Muscle layer of colon (tissue), 2 donors: ENCODE data around the gene CD83.

ENCODE experiments used
- H3K27ac ChIP-seq: one replicate; pipeline ENCODE4 v1.7.0; 2013; ENCODE audit warnings: low read depth, mild to moderate bottlenecking, low read length, moderate library complexity
- H3K27me3 ChIP-seq, 2 donors: one replicate each; pipeline ENCODE4 v1.7.0; 2013; ENCODE audit warnings: low read length in 2 of 2, mild to moderate bottlenecking in 2 of 2; ENCODE audit not compliant: insufficient read depth in 2 of 2, control insufficient read depth in 1 of 2
- H3K36me3 ChIP-seq: one replicate; pipeline ENCODE4 v1.7.0; 2013; ENCODE audit warnings: mild to moderate bottlenecking, low read length; ENCODE audit not compliant: insufficient read depth
- H3K4me1 ChIP-seq: one replicate; pipeline ENCODE4 v1.7.0; 2013; ENCODE audit warnings: mild to moderate bottlenecking, low read length; ENCODE audit not compliant: insufficient read depth
- H3K4me3 ChIP-seq, 2 donors: one replicate each; pipeline ENCODE4 v1.7.0; 2013; ENCODE audit warnings: low read length in 2 of 2, low read depth in 1 of 2, mild to moderate bottlenecking in 1 of 2, moderate library complexity in 1 of 2
- H3K9ac ChIP-seq: one replicate; pipeline ENCODE4 v1.7.0; 2013; ENCODE audit warnings: low read length
- H3K9me3 ChIP-seq: one replicate; pipeline ENCODE4 v1.7.0; 2013; ENCODE audit warnings: mild to moderate bottlenecking, low read length
- donor health status: abdominal sarcoma.
- donor health status: Adenocarcinoma of cecum.

The CD83 gene

GRCh38 chr6:14081126-14081525, 36.4 kb upstream of the CD83 start:
- no peak overlapping the region for H3K4me3 ChIP-seq
- H3K27ac ChIP-seq = no peak overlapping the region
- H3K9me3 ChIP-seq = no peaks in the 10 kb centered on the region
- no peaks in the 10 kb centered on the region for H3K27me3 ChIP-seq
- no peaks in the 10 kb centered on the region for H3K4me1 ChIP-seq
- H3K9ac ChIP-seq = no peak overlapping the region
- H3K36me3 ChIP-seq = no peaks in the 10 kb centered on the region

GRCh38 chr6:14082771-14083170, 34.8 kb upstream of the CD83 start:
- Histone ChIP-seq H3K4me1 (no peaks in the 10 kb centered on the region), H3K27me3 (no peaks in the 10 kb centered on the region), H3K9ac (no peak overlapping the region), H3K27ac (no peak overlapping the region), H3K9me3 (no peaks in the 10 kb centered on the region), H3K4me3 (no peak overlapping the region), H3K36me3 (no peaks in the 10 kb centered on the region)

GRCh38 chr6:14083262-14083661, 34.3 kb upstream of the CD83 start:
- Histone ChIP-seq H3K4me3 (no peak overlapping the region), H3K36me3 (no peaks in the 10 kb centered on the region), H3K27ac (no peak overlapping the region), H3K27me3 (no peaks in the 10 kb centered on the region), H3K4me1 (no peaks in the 10 kb centered on the region), H3K9me3 (no peaks in the 10 kb centered on the region), H3K9ac (no peak overlapping the region)

GRCh38 chr6:14083751-14084150, 33.8 kb upstream of the CD83 start:
- H3K9ac ChIP-seq = no peak overlapping the region
- H3K36me3 ChIP-seq = no peaks in the 10 kb centered on the region
- no peaks in the 10 kb centered on the region for H3K9me3 ChIP-seq
- no peaks in the 10 kb centered on the region for H3K27me3 ChIP-seq
- H3K27ac ChIP-seq = no peak overlapping the region
- H3K4me1 ChIP-seq = no peaks in the 10 kb centered on the region
- no peak overlapping the region for H3K4me3 ChIP-seq

- H3K36me3 ChIP-seq = no peaks in the 10 kb centered on the region
- H3K9me3 ChIP-seq = no peaks in the 10 kb centered on the region
- H3K9ac ChIP-seq = no peak overlapping the region
Observed at GRCh38 chr6:14084388-14084787, 33.2 kb upstream of the CD83 start.

GRCh38 chr6:14085176-14085787, 32.3 kb upstream of the CD83 start:
- Histone ChIP-seq H3K36me3 (no peaks in the 10 kb centered on the region), H3K4me1 (no peaks in the 10 kb centered on the region), H3K27ac (no peak overlapping the region), H3K9me3 (no peaks in the 10 kb centered on the region), H3K9ac (no peak overlapping the region), H3K27me3 (no peaks in the 10 kb centered on the region), H3K4me3 (no peak overlapping the region)

More at GRCh38 chr6:14084388-14084787, 33.2 kb upstream of the CD83 start:
- Histone ChIP-seq H3K27me3 (no peaks in the 10 kb centered on the region), H3K27ac (no peak overlapping the region), H3K4me1 (no peaks in the 10 kb centered on the region), H3K4me3 (no peak overlapping the region)

- Histone ChIP-seq H3K36me3 (no peaks in the 10 kb centered on the region), H3K4me3 (no peak overlapping the region), H3K9me3 (no peaks in the 10 kb centered on the region), H3K4me1 (no peaks in the 10 kb centered on the region), H3K27ac (no peak overlapping the region), H3K9ac (no peak overlapping the region), H3K27me3 (no peaks in the 10 kb centered on the region)
Observed at GRCh38 chr6:14086701-14087100, 30.9 kb upstream of the CD83 start.

- H3K27me3 ChIP-seq = no peaks in the 10 kb centered on the region
- H3K9ac ChIP-seq = no peak overlapping the region
Observed at GRCh38 chr6:14088600-14089192, 28.9 kb upstream of the CD83 start.

GRCh38 chr6:14089224-14089623, 28.3 kb upstream of the CD83 start:
- H3K4me3 ChIP-seq = no peak overlapping the region
- no peak overlapping the region for H3K27ac ChIP-seq
- no peaks in the 10 kb centered on the region for H3K27me3 ChIP-seq
- no peaks in the 10 kb centered on the region for H3K4me1 ChIP-seq
- H3K36me3 ChIP-seq = no peaks in the 10 kb centered on the region
- no peak overlapping the region for H3K9ac ChIP-seq
- H3K9me3 ChIP-seq = no peaks in the 10 kb centered on the region

More at GRCh38 chr6:14088600-14089192, 28.9 kb upstream of the CD83 start:
- H3K4me3 ChIP-seq = no peak overlapping the region
- no peak overlapping the region for H3K27ac ChIP-seq
- no peaks in the 10 kb centered on the region for H3K36me3 ChIP-seq
- H3K4me1 ChIP-seq = no peaks in the 10 kb centered on the region
- no peaks in the 10 kb centered on the region for H3K9me3 ChIP-seq

GRCh38 chr6:14091339-14091978, 26.1 kb upstream of the CD83 start:
- Histone ChIP-seq H3K9ac (no peak overlapping the region), H3K27ac (no peak overlapping the region), H3K36me3 (no peaks in the 10 kb centered on the region), H3K4me3 (no peak overlapping the region), H3K9me3 (no peaks in the 10 kb centered on the region), H3K27me3 (no peaks in the 10 kb centered on the region), H3K4me1 (no peaks in the 10 kb centered on the region)

- Histone ChIP-seq H3K4me1 (no peaks in the 10 kb centered on the region), H3K27ac (no peak overlapping the region), H3K4me3 (no peak overlapping the region), H3K9ac (no peak overlapping the region), H3K36me3 (no peaks in the 10 kb centered on the region), H3K9me3 (no peaks in the 10 kb centered on the region), H3K27me3 (no peaks in the 10 kb centered on the region)
Observed at GRCh38 chr6:14092316-14092715, 25.3 kb upstream of the CD83 start.
